GM12874 (cell line): ENCODE measurements around the gene GUCY2C.

Experiments used
- CTCF ChIP-seq: IDR thresholded peaks from 2 replicates; pipeline ENCODE4 v1.5.1; 2011; ENCODE audit warnings: low read depth, mild to moderate bottlenecking, control low read depth, low read length, moderate library complexity; ENCODE audit not compliant: insufficient read depth

GUCY2C gene

GRCh38 chr12:14564336-14564959, 132.0 kb downstream of the GUCY2C start:
- no peak for TF ChIP-seq CTCF

- TF ChIP-seq CTCF = no peak
Observed at GRCh38 chr12:14563046-14563445, 133.4 kb downstream of the GUCY2C start.
